HG03025 (cell line): ENCODE results near the gene FBXW12.
"Not testable (repeated sequence)": the region's sequence is repeated elsewhere in the genome, so short reads cannot be mapped to it uniquely, and the experiment has no call there.

Source experiments
- ATAC-seq: cut with Tn5 transposase; IDR thresholded peaks from one replicate; pipeline ENCODE4 v1.9.1; 2021; ENCODE audit warnings: mild to moderate bottlenecking, moderate library complexity; ENCODE audit not compliant: unreplicated experiment, low FRiP score

FBXW12 gene

GRCh38 chr3:48370333-48370713 lies 1.7 kb upstream of the FBXW12 start:
- no peak for ATAC-seq

DNA sequence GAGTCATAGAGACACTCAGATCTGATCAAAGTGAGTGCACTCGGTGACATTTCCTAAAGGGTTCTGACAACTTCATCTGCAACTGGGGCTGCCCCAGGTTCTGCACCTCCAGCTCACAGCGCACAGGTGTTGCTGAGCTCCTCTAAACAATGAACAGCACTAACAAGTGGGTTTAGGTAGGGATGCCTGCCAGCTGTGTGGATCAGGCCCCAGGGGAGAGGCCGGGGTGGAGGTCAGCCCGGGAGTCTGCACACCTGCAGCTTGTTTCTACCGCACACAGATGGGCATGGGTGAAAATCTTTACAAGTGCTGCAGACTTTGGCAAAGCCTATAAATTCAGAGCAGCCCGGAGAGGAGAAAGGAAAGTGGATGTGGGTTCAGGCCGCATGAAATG lies 355 bp downstream of the FBXW12 start:
- ATAC-seq: no peak

- no peak for ATAC-seq
These were observed 930 bp downstream of the FBXW12 start for GRCh38 chr3:48372862-48373435.

- ATAC-seq: no peak
These were observed 15.6 kb downstream of the FBXW12 start for GRCh38 chr3:48387634-48388033.

DNA sequence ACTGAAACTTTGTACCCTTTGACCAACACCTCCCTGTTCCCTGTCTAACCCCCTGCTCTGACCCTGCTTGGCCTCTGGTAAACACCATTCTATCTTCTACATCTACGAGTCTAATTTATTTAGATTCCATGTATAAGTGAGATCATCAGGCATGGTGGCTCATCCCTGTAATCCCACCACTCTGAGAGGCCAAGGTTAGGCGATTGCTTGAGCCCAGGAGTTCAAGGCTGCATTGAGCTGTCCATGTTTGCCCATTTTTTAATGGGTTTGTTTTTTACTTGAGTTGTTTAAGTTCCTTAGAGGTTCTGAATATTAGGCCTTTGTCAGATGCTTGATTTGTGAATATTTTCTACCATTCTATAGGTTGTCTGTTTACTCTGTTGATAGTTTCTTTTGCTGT lies 16.9 kb downstream of the FBXW12 start:
- no peak for ATAC-seq

GRCh38 chr3:48394391-48394790 lies 22.4 kb downstream of the FBXW12 start:
- ATAC-seq: no peak

DNA sequence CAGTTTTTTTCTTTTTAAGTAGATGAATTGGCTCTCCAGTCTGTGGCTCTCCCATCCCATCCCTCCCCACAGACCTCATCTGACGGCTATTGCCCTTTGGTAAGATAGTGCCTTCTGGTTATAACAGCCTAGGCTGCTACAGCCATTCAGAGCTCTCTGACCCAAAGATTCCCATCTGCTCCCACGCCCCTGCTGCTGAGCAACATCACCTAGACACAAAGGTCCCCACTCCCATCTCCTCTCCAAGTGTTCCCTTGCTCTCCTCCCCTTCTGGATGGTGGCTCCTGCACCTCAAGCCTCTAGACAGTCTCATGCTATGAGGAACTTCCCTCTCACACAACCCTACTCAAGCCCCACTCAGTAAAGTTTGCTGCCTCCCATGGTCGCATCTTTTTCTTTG lies 23.7 kb downstream of the FBXW12 start:
- ATAC-seq: no peak

DNA sequence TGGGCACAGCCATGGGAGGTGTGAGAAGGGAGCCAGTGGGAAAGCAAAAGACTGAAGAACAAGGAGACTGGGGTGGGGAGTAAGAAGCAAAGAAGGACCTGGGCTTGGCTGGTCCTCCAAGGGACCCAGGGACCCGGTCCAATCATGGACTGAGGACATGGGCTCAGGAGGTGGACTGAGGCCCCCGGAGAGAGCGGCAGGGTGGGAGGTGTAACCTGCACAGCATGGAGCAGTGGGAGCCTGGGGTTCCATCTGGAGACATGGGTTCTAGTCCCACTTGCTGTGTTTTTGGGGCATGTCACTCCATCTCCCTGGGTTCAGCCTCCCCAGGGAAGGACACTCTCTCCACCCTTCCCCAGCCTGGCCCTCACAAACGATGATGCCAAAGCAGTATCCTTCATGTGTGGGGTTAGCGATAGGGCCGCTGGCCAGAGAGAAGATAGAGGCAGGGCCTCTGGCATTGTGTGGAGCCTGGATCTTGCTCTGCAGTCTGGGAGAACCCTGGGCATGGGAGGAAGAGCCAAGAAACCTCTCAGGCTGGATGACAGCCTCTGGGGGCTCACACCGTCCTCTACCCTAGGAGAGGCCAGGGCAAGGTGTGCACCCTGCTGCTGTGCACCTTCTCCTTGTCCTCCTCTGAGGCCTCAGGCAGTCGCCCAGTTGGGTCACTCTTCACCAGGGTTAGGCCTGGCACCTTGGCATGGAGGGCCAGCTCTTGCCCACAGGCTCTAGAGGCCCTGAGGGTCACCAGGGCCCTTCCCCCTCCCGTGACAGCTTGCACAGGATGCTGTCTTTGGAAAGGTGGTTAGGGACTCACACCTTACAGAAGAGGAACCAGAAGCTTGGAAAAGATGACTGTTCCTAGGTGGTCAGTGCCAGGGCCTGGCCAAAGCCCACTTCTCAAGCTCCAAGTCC lies 26.0 kb downstream of the FBXW12 start:
- no peak for ATAC-seq

DNA sequence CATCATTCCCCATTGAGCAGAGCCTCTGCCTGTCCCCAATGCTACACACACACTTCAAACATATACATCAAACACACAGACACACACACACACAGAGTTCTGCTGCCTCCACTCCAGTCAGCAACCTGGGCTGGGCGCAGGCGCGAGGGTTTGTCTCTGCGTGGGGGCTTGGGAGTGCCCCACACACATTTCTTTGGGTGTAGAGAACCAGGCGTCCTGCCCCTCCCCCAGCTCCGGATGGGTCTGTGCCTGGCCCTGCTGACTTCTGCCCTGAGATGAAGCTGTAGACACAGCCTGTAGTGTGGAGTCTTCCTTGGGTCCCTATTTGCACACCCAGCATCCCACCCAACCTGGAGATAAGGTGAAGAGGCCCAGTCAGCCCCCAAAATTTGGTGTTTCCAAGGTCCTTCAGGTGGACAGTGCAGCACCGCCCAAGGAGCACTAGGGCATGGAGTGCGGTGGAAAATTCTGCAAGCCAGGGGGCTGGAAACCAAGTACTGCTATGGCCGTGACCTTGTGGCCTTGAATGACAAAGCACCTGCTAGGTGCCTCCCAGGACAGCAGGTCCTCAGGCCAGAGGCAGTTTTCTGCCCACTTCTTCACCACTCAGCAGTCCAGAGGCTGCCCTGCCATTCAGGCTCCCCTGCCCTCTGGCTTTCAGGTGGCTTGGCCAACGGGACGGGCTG lies 26.8 kb downstream of the FBXW12 start:
- no peak for ATAC-seq

DNA sequence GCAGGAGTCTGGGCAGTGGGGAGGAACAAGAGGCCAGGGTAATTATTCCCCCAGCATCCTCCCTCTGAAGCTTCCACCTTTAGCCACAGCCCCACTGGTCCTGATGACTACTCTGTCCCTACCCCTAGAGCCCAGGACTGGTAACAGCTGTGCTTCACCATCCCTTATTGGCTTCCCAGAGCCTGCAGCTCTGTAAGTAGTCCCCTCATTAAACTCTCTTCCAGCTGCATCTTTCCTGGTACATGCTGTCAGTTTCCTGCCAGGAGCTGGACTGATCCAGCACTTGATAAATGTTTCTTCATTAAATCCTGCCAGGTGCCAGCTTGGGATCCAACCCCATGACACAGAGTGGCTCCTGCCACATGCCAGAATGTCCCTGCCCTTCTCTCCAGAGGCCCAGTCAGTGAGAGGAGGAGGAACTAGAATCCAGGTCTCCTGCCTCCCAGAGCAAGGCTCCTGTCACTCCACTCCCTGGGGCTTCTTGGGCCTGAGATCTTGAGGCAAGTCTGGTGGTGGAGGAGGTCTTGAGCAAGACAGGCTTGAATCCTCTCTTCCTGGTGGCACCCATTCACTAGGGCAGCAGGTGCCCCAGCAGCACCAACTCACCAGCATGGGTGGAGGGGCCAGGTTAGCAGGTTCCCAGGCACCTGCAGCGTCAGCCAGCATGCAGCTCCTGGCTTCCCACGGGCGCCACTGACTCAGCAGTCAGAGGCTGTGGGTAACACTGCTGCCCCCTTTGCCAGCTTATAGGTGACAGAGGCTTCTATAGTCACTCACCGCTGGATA lies 27.6 kb downstream of the FBXW12 start:
- no peak for ATAC-seq

GRCh38 chr3:48400824-48401433 lies 28.9 kb downstream of the FBXW12 start:
- no peak for ATAC-seq

DNA sequence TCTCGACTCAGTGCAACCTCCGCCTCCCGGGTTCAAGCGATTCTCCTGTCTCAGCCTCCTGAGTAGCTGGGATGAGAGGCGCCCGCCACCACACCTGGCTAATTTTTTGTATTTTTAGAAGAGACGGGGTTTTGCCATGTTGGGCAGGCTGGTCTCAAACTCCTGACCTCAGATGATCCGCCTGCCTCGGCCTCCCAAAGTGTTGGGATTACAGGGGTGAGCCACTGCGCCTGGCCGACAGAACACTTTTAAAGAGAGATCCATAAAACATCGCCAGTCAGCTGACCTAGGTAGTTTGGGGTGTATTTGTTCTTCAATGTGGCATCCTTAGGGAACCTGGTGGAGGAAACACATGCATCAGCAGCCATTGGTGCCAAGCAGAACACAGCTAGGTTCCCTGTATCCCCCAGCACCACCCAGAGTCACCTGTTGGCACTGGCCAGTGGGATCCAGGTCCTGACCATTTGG lies 29.4 kb downstream of the FBXW12 start:
- not testable (repeated sequence) for ATAC-seq

GRCh38 chr3:48402281-48402732 lies 30.3 kb downstream of the FBXW12 start:
- no peak for ATAC-seq

- ATAC-seq: no peak
These were observed 30.9 kb downstream of the FBXW12 start for GRCh38 chr3:48402907-48403306.

DNA sequence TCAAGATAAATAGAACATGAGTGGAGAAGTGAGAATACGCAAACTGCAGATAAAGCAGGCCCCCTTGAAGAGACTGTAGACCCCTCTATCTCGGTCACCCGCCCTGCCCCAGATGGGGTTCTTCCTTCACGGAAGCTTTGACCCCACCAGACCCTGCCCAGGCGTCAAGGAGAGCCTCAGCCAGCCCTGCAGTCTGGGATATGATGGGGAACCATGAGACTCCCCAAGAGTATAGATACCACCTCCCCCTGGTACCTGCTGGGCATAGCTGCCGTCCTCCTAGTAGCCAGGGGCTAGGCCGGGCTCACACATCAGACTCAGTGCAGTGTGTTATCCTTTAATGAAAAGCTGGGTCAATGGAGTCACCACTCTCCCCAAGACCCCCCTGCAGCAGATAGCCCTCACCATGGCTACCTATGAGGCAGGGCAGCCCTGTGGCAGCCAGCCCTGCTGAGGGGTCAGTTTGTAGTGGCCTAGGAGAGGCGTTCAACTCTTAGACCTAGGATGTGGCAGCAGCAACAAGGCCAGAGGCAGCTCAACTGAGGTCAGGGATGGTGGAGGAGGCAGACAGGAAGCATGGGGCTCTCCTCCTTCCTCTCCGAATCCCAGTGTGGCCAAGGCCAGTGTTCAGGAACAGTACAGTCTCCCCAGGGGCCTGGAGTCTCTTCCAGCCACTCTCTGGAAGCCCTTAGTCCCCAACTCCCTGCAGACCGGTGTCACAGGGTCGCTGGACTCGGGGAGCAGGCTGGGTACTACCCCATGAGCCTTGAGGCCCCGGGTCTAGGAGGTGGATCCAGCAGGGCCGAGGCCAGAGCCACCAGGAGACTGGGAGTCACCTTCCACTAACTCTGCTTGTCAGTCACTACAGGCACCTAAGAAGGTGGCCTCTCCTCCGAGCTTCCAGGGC lies 31.8 kb downstream of the FBXW12 start:
- ATAC-seq: no peak

DNA sequence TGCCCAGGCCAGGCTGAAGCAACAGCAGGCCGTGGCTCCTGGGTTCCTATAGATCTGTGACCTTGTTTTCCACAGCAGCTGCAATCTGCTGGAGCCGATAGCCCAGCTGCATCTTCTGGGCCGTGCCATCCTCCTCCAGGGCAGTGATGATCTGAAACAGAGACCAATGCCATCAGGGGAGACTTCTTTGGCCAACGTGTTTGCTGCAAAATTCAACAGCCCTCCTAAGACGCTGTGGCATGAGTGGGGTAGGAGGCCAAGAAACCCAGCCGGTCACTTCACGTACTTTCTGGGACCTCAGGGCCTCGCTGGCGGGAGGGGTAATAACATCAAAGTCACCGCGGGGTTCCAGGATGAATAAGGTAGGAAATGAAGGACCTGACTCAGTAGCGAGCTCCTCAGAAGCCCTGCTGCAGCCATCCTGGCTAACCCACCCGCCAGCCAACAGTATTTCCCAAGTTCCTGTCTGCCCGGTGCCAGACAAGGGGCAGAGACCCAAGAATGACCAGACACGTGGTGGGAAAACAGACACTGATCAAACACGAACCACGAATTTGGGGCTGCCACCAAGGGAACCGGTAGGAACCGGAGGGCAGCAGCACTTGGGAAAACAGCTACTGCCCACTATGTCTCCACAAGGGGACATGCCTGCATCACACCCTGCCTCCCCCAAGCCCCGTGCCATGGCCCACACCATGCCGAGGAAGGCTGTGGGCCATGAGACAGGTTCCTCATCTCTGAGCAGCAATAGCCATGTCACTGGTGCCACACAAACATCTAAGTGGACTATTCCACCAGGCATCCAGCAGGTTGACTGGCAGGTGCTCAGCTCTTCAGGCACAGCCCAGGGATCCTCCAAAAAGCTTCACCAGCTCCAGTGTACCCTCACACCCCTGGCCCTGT lies 32.7 kb downstream of the FBXW12 start:
- no peak for ATAC-seq

DNA sequence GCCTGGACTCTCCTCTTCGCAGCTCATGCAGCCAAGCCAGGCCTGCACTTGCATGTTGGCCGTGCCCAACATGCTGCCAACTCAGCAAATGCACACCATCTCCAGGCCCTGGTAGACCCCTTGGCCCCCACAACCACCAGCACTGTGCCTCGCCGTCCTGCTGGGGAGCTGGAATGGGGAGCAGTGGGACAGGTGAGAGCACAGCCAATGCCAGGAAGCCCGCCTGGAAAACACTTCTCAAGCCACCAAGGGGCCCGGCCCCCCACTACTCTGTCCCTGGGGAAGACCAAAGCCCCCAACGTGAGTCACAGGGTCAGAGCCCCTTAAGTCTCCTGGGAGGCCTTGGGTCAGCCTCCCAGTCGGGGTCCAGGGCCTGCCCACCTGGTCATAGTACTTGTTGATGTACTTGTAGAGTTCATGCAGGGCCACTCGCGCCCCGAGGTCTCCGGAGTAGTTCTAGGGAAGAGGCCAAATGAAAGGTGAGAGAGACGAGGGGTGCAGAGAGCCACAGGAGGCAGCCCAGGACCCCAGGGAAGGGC lies 33.4 kb downstream of the FBXW12 start:
- ATAC-seq: no peak

DNA sequence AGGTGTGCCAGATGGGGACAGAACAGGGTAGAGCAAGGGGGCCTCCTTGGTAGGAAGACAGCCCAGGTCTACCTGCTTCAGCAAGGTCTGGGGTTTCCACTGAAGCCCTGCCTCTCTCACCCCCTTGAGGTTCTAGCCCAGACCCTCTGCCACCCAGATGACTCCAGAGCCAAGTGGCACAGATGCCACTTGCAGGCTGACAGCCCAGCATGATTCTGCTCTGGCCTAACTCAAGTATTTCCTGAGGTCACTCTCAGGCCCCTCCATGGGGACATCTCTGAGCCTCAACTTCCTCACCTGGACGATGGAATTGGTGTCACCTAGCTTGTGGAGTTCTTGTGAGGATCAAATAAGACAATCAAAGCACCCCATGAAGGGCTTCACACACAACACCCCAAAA lies 34.0 kb downstream of the FBXW12 start:
- ATAC-seq: no peak
